SIG-M5 treated with dmso at 0.1 percent for 504 hours (cell line): ENCODE results near the gene RPL18.

Experiments
- DNase-seq: peaks from one replicate; lab custom pipeline; 2025; ENCODE audit not compliant: unreplicated experiment; lab: John Stamatoyannopoulos, UW

RPL18 gene

GRCh38 chr19:48614436-48615230 is 4.3 kb downstream of the RPL18 start, which contains the start of gene FAM83E:
Gene FAM83E (minus strand): TSS chr19:48615076. CDS start chr19:48613372, 1,704 bp downstream.
- DNase-seq = no peak

DNA sequence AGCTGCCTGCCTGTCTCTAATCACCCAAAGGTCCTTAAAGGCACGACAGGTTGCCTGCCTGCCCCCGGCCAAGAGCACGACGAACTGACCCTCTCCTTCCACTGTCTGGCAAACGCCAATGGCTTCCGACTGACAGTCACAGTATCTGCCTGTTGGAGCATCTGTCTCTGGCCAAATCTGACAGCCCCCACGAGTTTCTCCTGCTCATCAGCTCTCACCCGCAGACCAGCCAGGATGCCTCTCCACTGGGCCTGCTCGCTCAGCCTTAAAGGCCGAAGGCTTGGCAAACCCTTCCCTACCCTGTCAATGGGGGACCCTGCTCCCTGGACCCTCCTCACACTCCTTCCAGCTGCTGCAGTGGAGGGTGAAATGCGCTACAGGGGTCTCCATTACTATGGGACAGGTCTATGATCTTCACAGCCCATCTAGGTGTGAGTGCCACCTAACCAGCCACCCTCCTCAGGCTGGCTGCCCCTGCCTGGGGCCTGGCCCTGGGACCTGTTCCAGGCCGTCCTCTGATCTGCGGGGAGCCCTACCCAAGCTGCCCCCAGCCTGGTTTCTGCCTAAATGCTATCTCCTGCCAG is 5.0 kb downstream of the RPL18 start:
- DNase-seq = no peak

DNA sequence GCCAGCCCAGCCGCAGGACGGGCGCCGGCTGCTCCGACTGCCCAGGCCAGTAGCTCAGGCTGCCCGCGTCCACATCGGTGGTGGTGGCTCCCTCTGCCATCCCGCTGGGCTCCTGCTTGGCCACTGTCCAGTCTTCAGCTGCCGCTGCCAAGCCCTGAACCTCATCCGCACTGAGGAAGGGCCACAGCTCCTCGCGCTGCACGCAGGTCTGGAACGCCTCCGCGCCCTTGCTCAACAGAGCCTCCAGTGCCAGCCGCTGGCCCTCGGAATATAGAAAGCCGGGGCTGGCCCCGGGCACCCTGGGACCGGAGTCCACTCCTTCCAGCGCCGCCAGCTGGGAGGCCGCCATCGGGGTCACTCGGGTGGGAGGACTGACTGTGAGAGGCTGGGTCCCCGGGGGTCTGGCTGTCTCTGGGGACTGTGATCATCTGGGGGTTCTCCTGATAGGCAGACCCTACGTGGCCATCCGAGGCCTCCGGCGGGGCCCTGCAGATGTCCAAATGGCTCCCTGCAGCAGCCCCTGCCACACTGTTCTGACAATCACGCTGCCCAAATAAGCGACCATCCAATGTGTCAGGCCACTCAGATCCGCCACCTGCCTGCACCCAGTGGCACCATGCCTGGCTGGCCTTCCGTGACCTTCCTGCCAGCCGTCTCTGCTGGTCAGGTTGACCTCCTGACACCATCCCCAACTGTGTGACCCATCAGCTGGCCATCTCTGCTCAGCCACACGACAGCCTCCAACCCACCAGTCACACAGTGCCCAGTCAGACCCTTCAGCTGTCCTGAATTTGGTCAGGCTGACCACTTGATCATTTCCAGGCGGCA is 5.7 kb downstream of the RPL18 start:
- DNase-seq = no peak

DNA sequence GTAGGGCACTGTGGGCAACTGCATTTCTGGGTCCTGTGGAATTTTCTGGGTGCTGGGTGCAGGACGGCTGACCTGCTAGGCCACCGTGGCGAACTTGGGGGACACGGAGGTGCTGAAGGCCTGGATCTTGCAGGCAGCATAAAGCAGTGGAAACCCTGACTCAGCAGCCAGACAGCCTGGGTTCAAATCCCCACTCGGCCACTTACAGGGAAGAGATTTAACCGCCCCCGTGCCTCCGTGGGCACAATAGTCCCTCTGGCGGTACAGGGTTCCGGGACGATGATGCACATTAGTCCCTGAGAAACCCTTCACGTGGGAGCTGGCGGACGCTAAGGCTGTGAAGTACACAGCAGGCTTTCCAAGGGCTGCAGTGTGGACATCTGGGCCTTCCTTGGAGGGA is 7.1 kb downstream of the RPL18 start:
- no peak for DNase-seq

- no peak for DNase-seq
These were observed 9.3 kb downstream of the RPL18 start for GRCh38 chr19:48609571-48610108.

GRCh38 chr19:48608798-48609263 is 10.1 kb downstream of the RPL18 start:
- peak; percentile 65 for DNase-seq

DNA sequence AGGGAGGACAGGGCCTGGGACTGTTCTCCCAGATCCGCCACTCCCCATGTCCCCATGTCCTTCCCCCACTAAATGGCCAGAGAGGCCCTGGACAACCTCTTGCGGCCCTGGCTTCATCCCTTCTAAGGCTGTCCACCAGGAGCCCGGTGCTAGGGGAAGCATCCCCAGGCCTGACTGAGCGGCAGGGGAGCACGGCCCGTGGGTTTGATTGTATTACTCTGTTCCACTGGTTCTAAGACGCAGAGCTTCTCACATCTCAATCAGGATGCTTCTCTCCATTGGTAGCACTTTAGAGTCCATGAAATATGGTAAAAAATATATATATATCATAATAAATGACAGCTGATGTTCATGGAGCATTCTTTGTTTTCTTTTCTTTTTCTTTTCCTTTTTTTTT is 11.6 kb downstream of the RPL18 start:
- DNase-seq = no peak

DNA sequence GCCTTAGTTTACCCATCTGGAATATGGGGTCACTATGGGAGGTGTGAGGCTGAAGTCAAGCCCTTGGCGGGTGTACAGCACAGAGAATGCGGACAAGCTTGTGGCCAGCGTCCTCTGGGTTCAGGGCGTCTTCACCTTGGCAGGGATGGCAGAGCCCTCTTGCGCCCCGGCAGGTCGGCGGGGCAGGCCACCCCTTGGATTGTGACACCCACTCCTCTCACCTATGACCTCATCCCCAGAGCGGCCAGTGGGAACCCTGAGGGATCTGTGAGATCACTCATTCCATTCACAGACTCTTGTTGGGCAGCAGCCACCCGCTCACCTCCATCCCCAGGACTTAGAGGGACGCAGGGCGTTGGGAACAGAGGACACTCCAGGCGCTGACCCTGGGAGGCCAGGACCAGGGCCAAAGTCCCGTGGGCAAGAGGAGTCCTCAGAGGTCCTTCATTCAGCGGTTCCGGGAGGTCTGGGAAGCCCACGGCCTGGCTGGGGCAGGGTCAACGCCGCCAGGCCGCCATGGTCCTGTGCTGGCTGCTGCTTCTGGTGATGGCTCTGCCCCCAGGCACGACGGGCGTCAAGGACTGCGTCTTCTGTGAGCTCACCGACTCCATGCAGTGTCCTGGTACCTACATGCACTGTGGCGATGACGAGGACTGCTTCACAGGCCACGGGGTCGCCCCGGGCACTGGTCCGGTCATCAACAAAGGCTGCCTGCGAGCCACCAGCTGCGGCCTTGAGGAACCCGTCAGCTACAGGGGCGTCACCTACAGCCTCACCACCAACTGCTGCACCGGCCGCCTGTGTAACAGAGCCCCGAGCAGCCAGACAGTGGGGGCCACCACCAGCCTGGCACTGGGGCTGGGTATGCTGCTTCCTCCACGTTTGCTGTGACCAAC is 12.3 kb downstream of the RPL18 start, which contains the start of gene SPACA4:
Gene SPACA4 (plus strand): TSS at position 280 of the 896 bp plus-strand sequence. CDS start 237 bp downstream, at position 517.
- no peak for DNase-seq

- no peak for DNase-seq
These were observed 15.1 kb downstream of the RPL18 start for GRCh38 chr19:48603850-48604249.

GRCh38 chr19:48603449-48603848 is 15.5 kb downstream of the RPL18 start:
- no peak for DNase-seq

- no peak for DNase-seq
These were observed 16.0 kb downstream of the RPL18 start for GRCh38 chr19:48603001-48603400.

- no peak for DNase-seq
These were observed 18.1 kb downstream of the RPL18 start for GRCh38 chr19:48600679-48601417.

- no peak for DNase-seq
These were observed 19.8 kb downstream of the RPL18 start for GRCh38 chr19:48598996-48599700.

GRCh38 chr19:48596679-48597465 is 22.1 kb downstream of the RPL18 start:
- no peak for DNase-seq

DNA sequence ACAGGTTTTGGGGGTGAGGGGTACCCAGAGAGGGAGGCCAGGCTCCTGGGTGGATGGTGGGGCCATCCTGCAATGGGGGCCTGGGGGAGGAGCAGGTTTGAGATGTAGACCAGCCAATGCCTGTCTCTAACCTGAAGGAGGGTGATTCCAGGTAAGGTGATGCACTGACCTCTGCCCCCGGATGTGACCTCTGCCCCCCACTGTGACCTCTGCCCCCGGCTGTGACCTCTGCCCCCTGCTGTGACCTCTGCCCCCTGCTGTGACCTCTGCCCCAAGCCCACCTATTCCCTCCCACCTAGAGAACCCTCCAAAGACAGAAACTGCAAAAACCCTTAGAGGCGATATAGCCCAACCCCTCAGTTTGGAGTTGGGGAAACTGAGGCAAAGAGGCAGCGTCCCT is 22.7 kb downstream of the RPL18 start:
- no peak for DNase-seq

DNA sequence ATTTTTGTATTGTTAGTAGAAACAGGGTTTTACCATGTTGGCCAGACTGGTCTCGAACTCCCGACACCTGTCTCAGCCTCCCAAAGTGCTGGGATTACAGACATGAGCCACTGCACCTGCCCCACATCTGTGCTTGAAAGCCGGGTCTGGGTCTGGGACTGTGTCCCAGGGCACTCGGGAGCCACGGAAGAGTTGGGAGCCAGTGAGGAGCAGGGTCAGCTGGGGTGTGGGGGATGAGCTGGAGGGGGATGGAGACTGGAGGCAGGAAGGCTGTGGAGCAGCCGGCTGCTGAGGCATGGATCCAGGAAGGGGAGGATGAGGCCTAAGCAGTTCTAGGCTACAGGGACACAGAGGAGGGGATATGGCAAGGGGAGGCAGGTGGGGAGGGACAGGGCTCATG is 23.1 kb downstream of the RPL18 start:
- DNase-seq = no peak

- DNase-seq = no peak
These were observed 23.8 kb downstream of the RPL18 start for GRCh38 chr19:48595171-48595570.

GRCh38 chr19:48591021-48591420 is 28.0 kb downstream of the RPL18 start:
- DNase-seq = no peak
